Lower leg skin (tissue), 3 donors: ENCODE results near the gene ICE1.

Experiments
- CTCF ChIP-seq, 3 donors: fragments of 450-650 bp; IDR thresholded peaks; one replicate each; pipeline ENCODE4 v1.5.1; 2016; ENCODE audit warnings: antibody characterized with exemption in 3 of 3, mild to moderate bottlenecking in 3 of 3, moderate library complexity in 2 of 3
- POLR2A ChIP-seq, 2 donors: fragments of 450-650 bp; IDR thresholded peaks; one replicate each; pipeline ENCODE4 v1.6.1; 2016 to 2017; ENCODE audit warnings: antibody characterized with exemption in 2 of 2, mild to moderate bottlenecking in 1 of 2, moderate library complexity in 1 of 2

GRCh38 chr5:5524327-5524726 is 101.8 kb downstream of the ICE1 start:
- TF ChIP-seq CTCF (IDR thresholded peaks at IDR 0.05), result no peak
- no peak for TF ChIP-seq POLR2A (IDR thresholded peaks at IDR 0.05)
